ENCODE measurements around the gene TBL1X.

- TF ChIP-seq, protein P1, sequence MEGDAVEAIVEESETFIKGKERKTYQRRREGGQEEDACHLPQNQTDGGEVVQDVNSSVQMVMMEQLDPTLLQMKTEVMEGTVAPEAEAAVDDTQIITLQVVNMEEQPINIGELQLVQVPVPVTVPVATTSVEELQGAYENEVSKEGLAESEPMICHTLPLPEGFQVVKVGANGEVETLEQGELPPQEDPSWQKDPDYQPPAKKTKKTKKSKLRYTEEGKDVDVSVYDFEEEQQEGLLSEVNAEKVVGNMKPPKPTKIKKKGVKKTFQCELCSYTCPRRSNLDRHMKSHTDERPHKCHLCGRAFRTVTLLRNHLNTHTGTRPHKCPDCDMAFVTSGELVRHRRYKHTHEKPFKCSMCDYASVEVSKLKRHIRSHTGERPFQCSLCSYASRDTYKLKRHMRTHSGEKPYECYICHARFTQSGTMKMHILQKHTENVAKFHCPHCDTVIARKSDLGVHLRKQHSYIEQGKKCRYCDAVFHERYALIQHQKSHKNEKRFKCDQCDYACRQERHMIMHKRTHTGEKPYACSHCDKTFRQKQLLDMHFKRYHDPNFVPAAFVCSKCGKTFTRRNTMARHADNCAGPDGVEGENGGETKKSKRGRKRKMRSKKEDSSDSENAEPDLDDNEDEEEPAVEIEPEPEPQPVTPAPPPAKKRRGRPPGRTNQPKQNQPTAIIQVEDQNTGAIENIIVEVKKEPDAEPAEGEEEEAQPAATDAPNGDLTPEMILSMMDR (IDR thresholded peaks at IDR 0.05), result no peak
- no peak for TF ChIP-seq POLR2A (IDR thresholded peaks at IDR 0.05)
Observed at GRCh38 chrX:9676738-9677097, 211.9 kb downstream of the TBL1X start.
